Fibroblast of pulmonary artery (primary cell): Measurements from ENCODE around the gene ZSCAN1.

Experiments
- DNase-seq: peaks from one replicate; pipeline ENCODE4 v3.0.0-alpha.2; 2010; ENCODE audit warnings: low read depth
- H3K4me3 ChIP-seq: replicated peaks from 2 replicates; pipeline ENCODE4 v1.5.1; 2011; ENCODE audit warnings: low read depth, mild to moderate bottlenecking, control low read depth, low read length, moderate library complexity
- CTCF ChIP-seq: IDR thresholded peaks from 2 replicates; pipeline ENCODE4 v1.5.1; 2011; ENCODE audit warnings: mild to moderate bottlenecking, control low read depth, low read length, inconsistent platforms; ENCODE audit errors: missing control alignments

The ZSCAN1 gene

GRCh38 chr19:58088521-58089052 is 54.8 kb downstream of the ZSCAN1 start:
- no peak overlapping the region for H3K4me3 ChIP-seq
- no peak for DNase-seq
- no peak for TF ChIP-seq CTCF

GRCh38 chr19:58089846-58090245 is 56.0 kb downstream of the ZSCAN1 start:
- no peak for TF ChIP-seq CTCF
- H3K4me3 ChIP-seq, result no peak overlapping the region
- DNase-seq, result no peak

- no peak for TF ChIP-seq CTCF
- no peak overlapping the region for H3K4me3 ChIP-seq
- no peak for DNase-seq
Observed at GRCh38 chr19:58091251-58091995, 57.6 kb downstream of the ZSCAN1 start.

- DNase-seq, result no peak
- TF ChIP-seq CTCF, result no peak
- no peak overlapping the region for H3K4me3 ChIP-seq
Observed at GRCh38 chr19:58093071-58093470, 59.2 kb downstream of the ZSCAN1 start.

GRCh38 chr19:58095328-58095727 is 61.5 kb downstream of the ZSCAN1 start:
- no peak overlapping the region for H3K4me3 ChIP-seq
- TF ChIP-seq CTCF, result no peak
- no peak for DNase-seq

GRCh38 chr19:58096884-58097283 is 63.1 kb downstream of the ZSCAN1 start:
- no peak for TF ChIP-seq CTCF
- H3K4me3 ChIP-seq, result no peak overlapping the region
- no peak for DNase-seq

GRCh38 chr19:58097349-58097748 is 63.5 kb downstream of the ZSCAN1 start:
- no peak for TF ChIP-seq CTCF
- DNase-seq, result no peak
- H3K4me3 ChIP-seq, result peak overlapping the region; percentile 89
